MCF 10A (cell line): ENCODE measurements around the gene PPP1R1C. TPM values are rescaled to one million over a fixed set of nuclear protein-coding genes. Genes with fewer than 3 reads are reported as not detected.

Experiments
- BruUV-seq: library from RNA; stranded (reverse); fragments of 400-500 nt; replicated peaks from 2 replicates; lab custom pipeline; 2021; lab: Mats Ljungman, UMichigan
- CTCF ChIA-PET: fragments of 300-600 bp; sonication (Branson Sonifier 250); formaldehyde crosslinking; extraction: SDS; loops from one replicate; lab custom pipeline; 2021; ENCODE audit warnings: antibody characterized with exemption, inconsistent platforms; lab: Yijun Ruan, JAX
- POLR2A ChIA-PET: fragments of 300-600, 350-650 bp; sonication (Branson Sonifier 250); formaldehyde crosslinking; extraction: SDS; loops from one replicate; lab custom pipeline; 2020; ENCODE audit warnings: antibody characterized with exemption, inconsistent platforms; lab: Yijun Ruan, JAX
- DNase-seq: peaks from one replicate; pipeline ENCODE4 v3.0.0-alpha.2; 2018; ENCODE audit not compliant: unreplicated experiment
- H3K27ac Mint-ChIP-seq: one replicate; pipeline ENCODE4 v1.8.0; 2022; ENCODE audit warnings: mild to moderate bottlenecking, low read depth, mixed read lengths; ENCODE audit not compliant: unreplicated experiment
- H3K27me3 Mint-ChIP-seq: one replicate; pipeline ENCODE4 v1.8.0; 2022; ENCODE audit warnings: mixed read lengths; ENCODE audit not compliant: insufficient read depth, unreplicated experiment
- H3K36me3 Mint-ChIP-seq: one replicate; pipeline ENCODE4 v1.8.0; 2022; ENCODE audit warnings: mild to moderate bottlenecking, moderate library complexity, mixed read lengths; ENCODE audit not compliant: insufficient read depth, unreplicated experiment
- H3K4me1 Mint-ChIP-seq: one replicate; pipeline ENCODE4 v1.8.0; 2022; ENCODE audit warnings: mixed read lengths; ENCODE audit not compliant: insufficient read depth, unreplicated experiment
- H3K4me3 Mint-ChIP-seq: one replicate; pipeline ENCODE4 v1.8.0; 2022; ENCODE audit warnings: mild to moderate bottlenecking, moderate library complexity, mixed read lengths; ENCODE audit not compliant: unreplicated experiment
- H3K9me3 Mint-ChIP-seq: one replicate; pipeline ENCODE4 v1.8.0; 2022; ENCODE audit warnings: mixed read lengths; ENCODE audit not compliant: unreplicated experiment
- CTCF ChIP-seq: fragments of 200-600 bp; IDR thresholded peaks from one replicate; pipeline ENCODE4 v1.8.0; 2022; ENCODE audit warnings: antibody characterized with exemption, mild to moderate bottlenecking; ENCODE audit not compliant: unreplicated experiment
- intact Hi-C: fragments of 100-400 bp; cut with micrococcal nuclease; formaldehyde crosslinking; loops from 2 replicates; pipeline ENCODE4 v1.14.1; 2022
- total RNA-seq: library from RNA; stranded (reverse); gene quantifications from 2 replicates; pipeline ENCODE4 v1.2.3, GENCODE V29; 2022

PPP1R1C gene
- total RNA-seq, 1 experiment from 2014 or later: not detected

GRCh38 chr2:182081602-182082260, 96.1 kb downstream of the PPP1R1C start:
- Mint-ChIP-seq H3K27ac (no peak overlapping the region), H3K36me3 (no peaks in the 10 kb centered on the region), H3K27me3 (no peaks in the 10 kb centered on the region), H3K4me1 (no peaks in the 10 kb centered on the region), H3K9me3 (no peaks in the 10 kb centered on the region), H3K4me3 (no peak overlapping the region)
- ChIA-PET POLR2A (interaction anchor here (0.6 to 1.0 kb wide), 2 partner anchors 204 to 339 kb away, joined by 3 to 7 read pairs; no protein-coding TSS in a partner anchor), CTCF (interaction anchor here (0.7 to 2.5 kb wide), 2 partner anchors 340 to 568 kb away, joined by 3 to 17 read pairs; no protein-coding TSS in a partner anchor)
- no peak for DNase-seq
- BruUV-seq: no TSS peak
- no peak for TF ChIP-seq CTCF
- intact Hi-C loops: no loop called here

DNA sequence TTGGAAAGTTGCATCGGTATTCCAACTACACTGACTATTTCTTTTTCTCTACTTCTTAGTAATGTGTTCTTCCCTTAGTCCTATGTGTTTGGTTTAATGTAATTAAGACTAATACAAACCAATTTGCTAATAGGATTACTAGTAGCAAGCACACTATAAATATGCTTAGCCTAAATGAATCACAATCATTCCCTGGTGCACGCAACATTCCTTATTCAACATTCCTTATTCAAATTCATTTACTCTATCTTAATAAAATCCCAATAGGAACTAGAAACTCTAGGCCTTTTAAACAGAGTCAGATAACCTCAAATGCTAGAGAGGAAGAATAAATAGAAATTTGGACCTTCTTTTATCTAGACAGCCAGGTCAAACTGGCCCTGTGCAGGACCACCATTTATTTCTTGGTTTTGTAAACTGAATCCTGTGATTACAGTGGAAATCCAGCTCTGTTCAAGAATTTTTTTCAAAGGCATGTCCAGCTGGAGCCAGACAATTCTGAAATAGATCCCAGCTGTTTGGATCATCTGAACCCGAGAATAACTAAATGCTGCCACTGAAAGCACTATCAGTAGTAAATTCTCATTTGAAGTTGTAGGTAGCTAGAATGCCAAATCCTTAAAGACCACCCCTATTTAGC, 103.1 kb downstream of the PPP1R1C start:
- no peak for TF ChIP-seq CTCF
- ChIA-PET POLR2A (no interaction called here), CTCF (interaction anchor here (0.7 to 1.1 kb wide), 2 partner anchors 11 to 12 kb away, joined by 3 to 4 read pairs; no protein-coding TSS in a partner anchor)
- H3K27ac Mint-ChIP-seq: no peak overlapping the region
- H3K36me3 Mint-ChIP-seq: no peaks in the 10 kb centered on the region
- intact Hi-C loops: no loop called here
- no peaks in the 10 kb centered on the region for H3K4me1 Mint-ChIP-seq
- H3K4me3 Mint-ChIP-seq: no peak overlapping the region
- BruUV-seq: no TSS peak
- no peak for DNase-seq
- peaks cover 5% of the 10 kb centered on the region for H3K9me3 Mint-ChIP-seq
- H3K27me3 Mint-ChIP-seq: no peaks in the 10 kb centered on the region

DNA sequence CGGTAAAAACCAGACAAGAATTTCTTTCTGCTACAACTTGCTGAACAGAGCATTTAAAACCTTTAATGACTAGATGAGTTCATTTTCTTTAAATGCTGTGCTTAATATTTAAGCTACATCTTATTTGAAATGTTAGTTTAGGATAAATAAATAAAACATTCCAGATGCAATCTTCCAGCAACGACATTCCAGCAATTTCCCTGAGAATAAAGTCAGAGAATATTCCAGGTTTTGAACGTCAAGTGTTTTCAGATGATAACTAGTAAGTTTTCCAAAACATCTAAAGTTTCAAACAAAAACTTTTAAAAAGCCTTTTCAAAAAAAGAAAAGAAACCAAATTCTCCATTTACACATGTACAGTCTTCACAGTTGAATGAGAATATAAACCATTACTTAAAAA, 104.8 kb downstream of the PPP1R1C start:
- no TSS peak for BruUV-seq
- no peak for TF ChIP-seq CTCF
- Mint-ChIP-seq H3K4me3 (no peak overlapping the region), H3K27me3 (no peaks in the 10 kb centered on the region), H3K36me3 (no peaks in the 10 kb centered on the region), H3K4me1 (no peaks in the 10 kb centered on the region), H3K27ac (no peak overlapping the region), H3K9me3 (peaks cover 9% of the 10 kb centered on the region)
- CTCF ChIA-PET: no interaction called here
- intact Hi-C loops: no loop called here
- POLR2A ChIA-PET: no interaction called here
- DNase-seq: no peak

GRCh38 chr2:182097571-182098164, 112.0 kb downstream of the PPP1R1C start:
- no TSS peak for BruUV-seq
- TF ChIP-seq CTCF: no peak
- H3K4me1 Mint-ChIP-seq: no peaks in the 10 kb centered on the region
- H3K9me3 Mint-ChIP-seq: peaks cover 9% of the 10 kb centered on the region
- CTCF ChIA-PET: no interaction called here
- no peaks in the 10 kb centered on the region for H3K36me3 Mint-ChIP-seq
- H3K27ac Mint-ChIP-seq: no peak overlapping the region
- POLR2A ChIA-PET: no interaction called here
- intact Hi-C loops: no loop called here
- H3K4me3 Mint-ChIP-seq: no peak overlapping the region
- DNase-seq: no peak
- H3K27me3 Mint-ChIP-seq: no peaks in the 10 kb centered on the region
